Loucy (cell line): ENCODE data around the gene IFNA4.

Experiments
- H2AFZ ChIP-seq: fragments of 200-600 bp; sonication (generic); 2 replicates; pipeline ENCODE4 v1.6.0; 2016; ENCODE audit warnings: antibody characterized with exemption, mild to moderate bottlenecking, low read length, moderate library complexity
- H3F3A ChIP-seq: fragments of 200-600 bp; 2 replicates; pipeline ENCODE4 v1.6.0; 2016; ENCODE audit warnings: antibody characterized with exemption, low read depth, mild to moderate bottlenecking
- H3K27me3 ChIP-seq: fragments of 200-600 bp; sonication (generic); 2 replicates; pipeline ENCODE4 v1.6.1; 2014; ENCODE audit warnings: low read length, mild to moderate bottlenecking; ENCODE audit not compliant: insufficient read depth, poor library complexity, severe bottlenecking
- H3K36me3 ChIP-seq: fragments of 200-600 bp; sonication (generic); 2 replicates; pipeline ENCODE4 v1.6.1; 2016; ENCODE audit warnings: low read length; ENCODE audit not compliant: insufficient read depth
- H3K4me1 ChIP-seq: fragments of 200-600 bp; sonication (generic); 2 replicates; pipeline ENCODE4 v1.5.1; 2014; ENCODE audit warnings: low read length, mild to moderate bottlenecking; ENCODE audit not compliant: insufficient read depth, poor library complexity, severe bottlenecking
- H3K4me2 ChIP-seq: fragments of 200-600 bp; sonication (generic); 2 replicates; pipeline ENCODE4 v1.6.0; 2014; ENCODE audit warnings: antibody characterized with exemption, low read length, low read depth, mild to moderate bottlenecking; ENCODE audit not compliant: poor library complexity, severe bottlenecking
- H3K4me3 ChIP-seq: fragments of 200-600 bp; sonication (generic); 2 replicates; pipeline ENCODE4 v1.5.1; 2014; ENCODE audit warnings: low read length, mild to moderate bottlenecking, mixed read lengths; ENCODE audit not compliant: poor library complexity, severe bottlenecking
- H3K79me2 ChIP-seq: fragments of 200-600 bp; sonication (generic); 2 replicates; pipeline ENCODE4 v1.6.1; 2014; ENCODE audit warnings: low read length; ENCODE audit not compliant: insufficient read depth
- H3K9ac ChIP-seq: fragments of 200-600 bp; sonication (generic); 2 replicates; pipeline ENCODE4 v1.6.0; 2014; ENCODE audit warnings: mild to moderate bottlenecking, low read depth, low read length, moderate library complexity; ENCODE audit not compliant: poor library complexity, severe bottlenecking
- H3K9me2 ChIP-seq: fragments of 200-600 bp; sonication (generic); replicated peaks from 2 replicates; pipeline ENCODE4 v1.6.1; 2016; ENCODE audit warnings: low read depth, low read length, mixed read lengths
- H3K9me3 ChIP-seq: fragments of 200-600 bp; sonication (generic); 2 replicates; pipeline ENCODE4 v1.6.1; 2014; ENCODE audit warnings: mild to moderate bottlenecking, antibody characterized with exemption, low read length, low read depth; ENCODE audit not compliant: insufficient read depth
- H4K20me1 ChIP-seq: fragments of 200-600 bp; sonication (generic); 2 replicates; pipeline ENCODE4 v1.6.0; 2014; ENCODE audit warnings: antibody characterized with exemption, low read length, mild to moderate bottlenecking; ENCODE audit not compliant: insufficient read depth, poor library complexity, severe bottlenecking
- CTCF ChIP-seq: fragments of 200-600 bp; sonication (generic); conservative IDR thresholded peaks from 2 replicates; pipeline ENCODE4 v1.5.1; 2014; ENCODE audit warnings: mild to moderate bottlenecking, antibody characterized with exemption, low read length
- EZH2phosphoT487 ChIP-seq: fragments of 200-600 bp; IDR thresholded peaks from 2 replicates; pipeline ENCODE4 v1.6.1; 2018; ENCODE audit warnings: antibody characterized with exemption, mild to moderate bottlenecking, moderate library complexity, borderline replicate concordance

IFNA4 gene

DNA sequence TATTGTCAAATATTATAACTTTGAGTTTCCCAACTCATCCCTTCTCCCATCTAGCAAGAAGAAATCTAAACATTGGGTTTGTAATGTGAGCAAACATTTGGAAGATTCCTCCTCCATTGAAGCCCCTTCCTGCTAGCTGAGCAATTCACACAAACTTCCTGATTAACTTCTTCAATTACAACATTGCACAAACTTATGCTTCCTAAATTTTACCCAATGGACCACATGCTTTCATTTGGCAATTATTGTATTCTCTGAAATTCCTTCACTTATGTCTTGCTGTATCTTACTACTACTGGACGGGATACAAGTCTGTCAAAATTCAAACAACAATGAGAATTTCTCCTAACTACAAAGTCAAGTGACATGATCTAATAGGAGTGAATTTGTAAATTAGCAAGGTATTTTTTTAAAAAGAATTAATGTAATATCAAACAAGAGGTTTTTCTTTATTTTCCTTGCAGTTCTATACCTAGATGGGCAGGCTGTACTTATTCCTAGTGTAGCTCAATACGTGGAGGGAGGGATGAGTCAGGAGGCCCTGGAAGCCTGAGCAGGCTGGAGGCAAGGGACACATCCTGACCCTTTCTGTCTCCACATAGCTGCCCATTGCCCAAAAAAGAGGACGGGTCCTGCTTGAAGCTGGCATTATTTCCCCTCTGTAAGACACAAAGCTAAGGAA is 33.9 kb downstream of the IFNA4 start:
- Histone ChIP-seq H4K20me1 (no peaks in the 10 kb centered on the region), H3K4me1 (peaks cover 9% of the 10 kb centered on the region), H3F3A (no peaks in the 10 kb centered on the region), H3K9ac (peak overlapping the region; percentile 10), H3K4me3 (no peak overlapping the region), H3K9me2 (no peaks in the 10 kb centered on the region), H3K36me3 (no peaks in the 10 kb centered on the region), H3K4me2 (peak overlapping the region; percentile 49), H2AFZ (peak overlapping the region; percentile 91), H3K9me3 (peaks cover 16% of the 10 kb centered on the region), H3K27me3 (no peaks in the 10 kb centered on the region), H3K79me2 (no peaks in the 10 kb centered on the region)
- no peak for TF ChIP-seq EZH2phosphoT487
- no peak for TF ChIP-seq CTCF

- peaks cover 12% of the 10 kb centered on the region for H3K4me1 ChIP-seq
- peak overlapping the region; percentile 14 for H3K4me3 ChIP-seq
- H2AFZ ChIP-seq: peak overlapping the region; percentile 41; the same call in 1 of the 2 replicates
- no peak overlapping the region for H3K9ac ChIP-seq
- no peaks in the 10 kb centered on the region for H3K36me3 ChIP-seq
- TF ChIP-seq EZH2phosphoT487 (no peak), CTCF (no peak)
- H3K79me2 ChIP-seq: no peaks in the 10 kb centered on the region
- no peaks in the 10 kb centered on the region for H4K20me1 ChIP-seq
- no peaks in the 10 kb centered on the region for H3F3A ChIP-seq
- H3K4me2 ChIP-seq: peak overlapping the region; percentile 37
- H3K27me3 ChIP-seq: no peaks in the 10 kb centered on the region
- H3K9me3 ChIP-seq: peaks cover 8% of the 10 kb centered on the region; the same call in 1 of the 2 replicates
- H3K9me2 ChIP-seq: no peaks in the 10 kb centered on the region
Observed at GRCh38 chr9:21144603-21145002, 42.8 kb downstream of the IFNA4 start.

- no peaks in the 10 kb centered on the region for H3F3A ChIP-seq
Observed at GRCh38 chr9:21141427-21141882, 45.9 kb downstream of the IFNA4 start, which contains the start of gene IFNW1. Gene IFNW1, minus strand, starts transcription at chr9:21141832. Its CDS starts 262 bp downstream, at chr9:21141570.

More at GRCh38 chr9:21141427-21141882, 45.9 kb downstream of the IFNA4 start, which contains the start of gene IFNW1:
- H4K20me1 ChIP-seq: no peaks in the 10 kb centered on the region
- H3K9me3 ChIP-seq: no peaks in the 10 kb centered on the region
- H3K4me3 ChIP-seq: no peak within 1 kb of the TSS
- H3K9ac ChIP-seq: no peak within 1 kb of the TSS
- peaks cover 12% of the 10 kb centered on the region for H3K4me1 ChIP-seq
- no peaks in the 10 kb centered on the region for H3K79me2 ChIP-seq
- no peaks in the 10 kb centered on the region for H3K9me2 ChIP-seq
- no peaks in the 10 kb centered on the region for H3K36me3 ChIP-seq
- H2AFZ ChIP-seq: no peak within 1 kb of the TSS
- no peak within 1 kb of the TSS for H3K4me2 ChIP-seq
- no peaks in the 10 kb centered on the region for H3K27me3 ChIP-seq
- TF ChIP-seq CTCF: peak; percentile 32
- no peak for TF ChIP-seq EZH2phosphoT487
